GM19023 (cell line): ENCODE data around the gene PXDN.
"Not testable (repeated sequence)": the region's sequence is repeated elsewhere in the genome, so short reads cannot be mapped to it uniquely, and the experiment has no call there.

Source experiments
- ATAC-seq: cut with Tn5 transposase; IDR thresholded peaks from one replicate; pipeline ENCODE4 v1.9.1; 2021; ENCODE audit warnings: mild to moderate bottlenecking, moderate library complexity; ENCODE audit not compliant: unreplicated experiment

Gene PXDN

DNA sequence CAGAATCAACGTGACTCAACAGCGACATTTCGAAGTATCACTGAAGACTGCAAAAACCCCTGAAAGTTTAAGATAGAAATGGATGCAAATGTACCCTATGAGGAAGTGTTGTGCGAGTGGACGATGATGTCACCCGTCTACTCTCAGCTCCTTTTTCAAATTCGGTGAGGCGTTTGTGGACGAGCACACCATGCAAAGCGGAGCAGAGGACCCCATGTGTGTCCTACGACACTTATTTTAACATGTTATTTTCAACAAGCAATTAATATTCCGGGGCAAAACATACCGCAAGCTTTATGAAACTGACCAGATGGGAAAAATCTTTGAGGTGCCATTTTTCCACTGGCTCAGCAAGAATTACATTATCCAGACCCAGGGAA is 2.0 kb downstream of the PXDN start:
- no peak for ATAC-seq

DNA sequence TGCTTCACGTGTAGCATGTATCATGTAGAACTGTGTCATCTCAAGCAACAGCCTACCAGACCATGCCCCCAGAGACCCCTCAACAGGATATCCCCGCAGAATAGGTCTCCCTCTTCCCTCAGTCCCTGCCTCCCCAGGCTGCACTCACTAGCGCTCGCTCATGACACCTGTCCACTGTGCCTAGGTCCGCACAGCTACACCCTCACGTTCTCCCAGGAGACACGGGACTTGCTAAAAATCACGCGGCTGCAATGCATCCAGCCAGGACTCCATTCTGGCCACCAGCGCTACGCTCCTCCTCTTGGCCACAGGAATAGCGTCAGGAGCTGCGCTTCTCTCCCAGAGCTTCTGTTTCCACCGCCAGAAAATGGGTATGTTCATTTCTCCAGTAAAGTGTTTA is 2.5 kb downstream of the PXDN start:
- no peak for ATAC-seq

DNA sequence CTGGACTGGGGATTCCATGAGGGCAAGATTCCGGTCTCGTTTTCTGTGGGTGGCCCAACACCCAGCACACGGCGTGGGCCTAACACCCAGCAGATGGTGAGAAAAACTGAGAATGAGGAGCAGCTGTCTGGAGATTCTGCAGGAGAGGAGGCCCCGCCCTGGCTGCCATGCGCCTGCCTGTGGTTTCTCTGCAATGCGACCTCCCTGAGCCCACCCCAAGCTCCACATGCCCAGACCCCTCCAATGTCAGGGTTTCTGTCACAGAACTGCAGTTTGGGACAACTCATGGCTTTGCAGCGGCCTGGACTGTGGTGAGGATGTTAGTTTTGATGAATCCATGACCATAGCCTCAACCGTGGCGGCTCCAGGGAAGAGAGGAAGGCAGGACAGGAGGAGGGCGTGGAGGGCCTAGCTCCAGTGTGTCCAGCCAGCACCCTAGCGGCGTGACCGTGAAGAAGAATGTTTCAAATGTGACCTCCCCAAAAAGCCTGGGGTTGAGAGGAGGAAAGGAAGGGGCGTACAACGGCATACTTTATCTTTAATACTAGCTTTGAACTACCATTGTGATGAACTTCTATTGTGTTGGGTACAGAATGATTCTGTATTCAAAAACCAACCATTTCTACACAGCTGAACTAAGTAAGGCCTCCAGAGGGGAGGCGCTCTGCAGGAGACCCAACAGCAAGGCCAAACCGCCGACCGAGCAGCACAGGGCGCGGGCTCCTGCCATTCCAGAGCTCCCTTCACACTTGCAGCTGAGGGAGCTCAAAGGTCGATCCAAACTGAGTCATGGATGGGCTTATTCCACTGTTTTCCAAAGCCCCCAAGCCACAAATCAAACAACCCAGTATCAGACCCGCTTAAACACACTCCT is 3.4 kb downstream of the PXDN start:
- ATAC-seq, result no peak

DNA sequence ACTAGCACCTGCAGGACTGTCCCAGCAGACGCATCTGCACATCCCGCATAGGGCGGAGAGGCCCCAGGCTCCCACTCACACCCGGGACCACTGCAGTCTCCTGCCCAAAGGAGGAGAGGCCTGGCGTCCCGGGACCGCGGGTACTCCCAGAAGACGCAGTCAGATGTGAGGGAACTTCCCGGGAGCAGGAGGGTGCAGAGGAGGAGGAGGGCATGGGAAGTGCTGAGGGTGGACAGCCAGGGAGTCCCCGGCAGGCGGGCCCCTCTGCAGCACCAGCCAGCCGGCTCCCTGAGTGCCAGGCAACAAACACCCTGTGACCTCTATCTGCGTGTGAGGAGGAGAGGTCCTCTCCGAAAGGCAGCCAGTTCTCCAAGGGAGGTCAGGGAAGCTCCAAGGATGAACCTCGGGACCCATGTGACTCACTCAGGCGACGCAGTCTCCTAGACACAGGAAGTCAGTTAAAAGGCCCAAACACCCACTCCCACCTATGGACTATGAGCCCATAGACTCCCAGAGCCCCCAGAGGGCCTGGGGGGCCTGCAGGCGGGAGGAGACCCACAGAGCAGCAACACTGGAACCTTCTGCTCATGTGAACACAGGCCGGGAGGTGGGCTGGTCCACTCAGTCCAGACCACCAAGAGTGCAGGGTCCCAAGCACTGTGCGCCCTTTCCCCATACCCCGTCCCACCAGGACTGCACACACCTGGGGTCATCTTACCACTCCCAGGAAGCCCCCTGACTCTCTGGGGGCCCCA is 4.2 kb downstream of the PXDN start:
- ATAC-seq, result no peak

DNA sequence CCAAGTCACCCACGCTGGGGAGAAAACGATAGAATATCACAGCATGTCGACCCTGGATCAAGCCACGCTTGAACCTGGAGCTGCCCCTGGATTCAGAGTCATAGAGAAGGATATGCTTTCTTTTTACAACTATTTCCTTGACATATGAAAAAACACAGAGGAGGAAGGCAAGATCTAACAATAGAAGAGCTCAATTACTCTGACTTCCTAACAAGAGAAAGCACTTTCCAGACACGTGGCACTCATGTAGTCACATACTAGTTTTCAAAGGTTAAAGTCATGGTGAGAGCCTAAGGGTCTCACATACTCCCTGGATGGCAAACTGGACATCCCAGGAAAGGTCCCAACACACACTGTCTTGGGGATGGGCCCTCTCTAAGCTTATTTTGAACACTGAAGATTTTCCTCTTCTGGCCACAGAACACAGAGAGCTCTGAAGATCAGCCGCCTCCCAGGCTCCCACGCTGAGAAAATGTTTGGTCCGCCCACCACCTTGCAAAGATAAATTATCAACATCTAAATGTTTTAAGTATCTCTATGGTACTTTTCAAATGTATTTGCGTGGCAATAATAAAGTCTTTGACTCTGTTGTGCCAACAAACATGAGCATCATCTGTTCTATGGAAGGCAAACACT is 4.9 kb downstream of the PXDN start:
- ATAC-seq, result no peak

DNA sequence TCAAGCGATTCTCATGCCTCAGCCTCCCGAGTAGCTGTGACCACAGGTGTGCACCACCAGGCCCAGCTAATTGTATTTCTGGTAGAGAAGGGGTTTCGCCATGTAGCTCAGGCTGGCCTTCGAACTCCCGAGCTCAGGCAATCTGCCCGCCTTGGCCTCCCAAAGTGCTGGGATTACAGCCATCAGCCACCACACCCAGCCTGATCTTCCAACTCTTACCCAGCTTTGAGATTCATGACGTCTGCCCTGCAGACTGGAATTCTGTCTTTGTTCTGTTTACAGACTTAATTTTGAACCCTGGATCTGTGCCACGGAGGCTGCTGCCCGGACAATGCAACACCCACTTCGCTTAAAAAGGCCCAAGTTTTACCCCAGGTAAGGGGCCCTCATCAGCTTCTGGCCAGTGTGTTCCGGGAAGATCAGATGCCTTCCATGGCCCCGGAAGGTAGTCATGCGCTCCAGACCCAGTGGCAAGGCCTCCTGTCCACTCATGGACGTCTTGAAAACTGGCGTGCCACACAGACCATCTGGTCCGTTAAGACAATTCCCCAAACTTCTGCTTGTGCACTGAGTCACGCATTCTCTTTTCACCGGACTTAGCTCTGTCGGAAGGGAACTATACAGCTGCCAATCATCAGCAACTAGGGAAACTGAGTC is 5.5 kb downstream of the PXDN start:
- ATAC-seq, result no peak

DNA sequence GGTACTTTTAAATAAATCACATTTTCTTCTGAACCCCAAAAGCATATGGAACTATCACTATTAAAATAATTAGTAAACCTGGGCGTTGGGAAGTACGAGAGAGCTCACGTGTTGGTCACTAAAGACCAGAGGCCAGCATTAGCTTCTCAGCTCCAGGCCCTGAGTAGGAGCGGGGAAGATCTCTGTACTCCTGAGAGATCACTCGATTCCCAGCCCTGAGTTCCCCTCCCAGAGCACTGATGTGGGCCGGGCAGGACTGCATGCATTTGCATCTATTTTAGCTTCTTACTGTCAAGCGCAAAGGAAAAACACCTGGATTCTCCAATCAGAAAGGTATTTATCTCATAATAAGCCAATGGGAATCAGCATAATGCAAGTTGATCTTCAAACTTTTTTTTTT is 6.2 kb downstream of the PXDN start:
- ATAC-seq, result no peak

DNA sequence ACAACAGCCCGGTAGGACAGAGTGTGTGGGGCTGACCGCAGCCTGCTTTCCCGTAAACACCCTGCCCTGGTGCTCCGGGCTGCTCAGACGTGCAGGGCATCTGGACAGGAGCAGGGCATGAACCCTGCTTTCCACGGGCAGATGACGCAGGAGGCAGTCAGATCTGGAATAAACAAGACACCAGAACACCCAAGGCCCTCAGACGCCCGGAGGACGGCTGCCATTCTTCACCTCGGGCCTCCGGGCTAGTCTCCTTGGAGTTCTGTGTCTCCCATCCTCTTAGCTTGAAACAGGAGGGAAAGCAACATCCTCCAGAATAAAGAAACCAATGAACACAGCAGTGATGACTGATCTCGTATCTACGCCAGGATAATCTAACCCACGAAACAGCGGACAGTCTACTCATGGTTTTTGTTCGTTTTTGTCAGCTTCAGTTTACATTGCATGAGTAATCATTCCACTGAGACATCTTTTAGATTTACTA is 7.3 kb downstream of the PXDN start:
- ATAC-seq, result no peak

DNA sequence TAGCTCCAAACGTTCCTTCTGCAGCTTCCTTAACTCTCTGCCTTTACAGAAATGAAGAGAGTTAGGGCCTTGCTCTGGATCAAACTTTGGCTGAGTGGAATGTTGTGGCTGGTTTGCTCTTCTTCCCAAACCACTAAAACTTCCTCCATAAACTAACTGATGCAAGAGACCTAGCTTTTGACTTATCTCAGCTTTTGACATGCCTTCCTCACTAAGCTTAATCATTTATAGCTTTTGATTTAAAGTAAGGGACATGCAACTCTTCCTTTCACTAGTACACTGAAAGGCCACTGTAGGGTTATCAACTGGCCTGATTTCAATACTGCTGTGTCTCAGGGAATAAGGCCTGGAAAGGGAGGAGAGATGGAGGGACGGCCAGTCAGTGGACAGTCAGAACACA is 8.3 kb downstream of the PXDN start:
- no peak for ATAC-seq

DNA sequence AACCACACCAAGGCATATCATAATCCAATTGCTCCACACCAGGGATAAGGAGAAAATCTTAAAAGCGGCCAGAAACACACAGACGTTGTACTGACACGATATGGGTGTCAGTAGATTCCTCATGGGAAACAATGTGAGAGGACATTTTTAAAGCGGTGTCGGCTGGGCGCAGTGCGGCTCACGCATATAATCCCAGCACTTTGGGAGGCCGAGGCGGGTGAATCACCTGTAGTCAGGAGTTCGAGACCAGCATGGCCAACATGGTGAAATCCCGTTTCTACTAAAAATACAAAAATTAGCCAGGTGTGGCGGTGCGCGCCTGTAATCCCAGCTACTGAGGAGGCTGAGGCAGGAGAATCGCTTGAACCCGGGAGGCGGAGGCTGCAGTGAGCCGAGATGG is 11.0 kb downstream of the PXDN start:
- ATAC-seq, result not testable (repeated sequence)

DNA sequence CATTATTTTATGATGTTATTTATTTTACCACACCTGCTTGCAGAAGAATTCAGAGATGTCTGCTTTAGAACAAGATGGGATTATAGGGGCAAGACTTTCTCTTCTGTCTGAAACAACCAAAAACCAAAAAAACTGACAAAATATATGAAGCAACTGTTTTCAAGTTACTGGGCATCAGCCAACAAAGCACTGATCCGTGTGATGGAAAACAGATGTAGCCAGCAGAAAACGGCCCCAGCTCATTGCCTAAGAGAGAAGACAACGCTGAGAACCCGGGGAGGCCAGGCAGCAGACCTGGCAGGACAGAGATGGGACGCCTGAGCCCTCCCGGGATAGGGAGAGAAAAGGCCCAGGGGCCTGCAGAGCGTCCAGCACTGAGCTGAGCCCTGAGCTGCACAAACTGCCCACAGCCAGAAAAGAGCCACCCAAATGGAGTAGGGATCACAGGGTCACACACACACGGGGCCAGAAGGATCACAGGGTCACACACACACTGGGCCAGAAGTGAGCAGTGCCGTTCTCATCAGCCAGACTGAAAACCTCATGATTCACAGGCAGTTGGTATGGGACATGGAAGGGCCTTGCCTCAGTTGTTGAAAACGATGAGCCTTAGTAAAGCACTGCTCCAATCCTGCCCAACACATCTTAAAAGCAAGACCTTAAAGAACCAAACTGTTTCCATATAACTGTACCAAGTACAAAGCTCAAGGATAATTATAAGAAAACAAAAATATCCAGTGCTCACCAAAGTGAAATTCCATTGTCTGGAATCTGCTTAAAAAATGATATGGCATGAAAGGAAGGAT is 12.1 kb downstream of the PXDN start:
- ATAC-seq, result no peak

DNA sequence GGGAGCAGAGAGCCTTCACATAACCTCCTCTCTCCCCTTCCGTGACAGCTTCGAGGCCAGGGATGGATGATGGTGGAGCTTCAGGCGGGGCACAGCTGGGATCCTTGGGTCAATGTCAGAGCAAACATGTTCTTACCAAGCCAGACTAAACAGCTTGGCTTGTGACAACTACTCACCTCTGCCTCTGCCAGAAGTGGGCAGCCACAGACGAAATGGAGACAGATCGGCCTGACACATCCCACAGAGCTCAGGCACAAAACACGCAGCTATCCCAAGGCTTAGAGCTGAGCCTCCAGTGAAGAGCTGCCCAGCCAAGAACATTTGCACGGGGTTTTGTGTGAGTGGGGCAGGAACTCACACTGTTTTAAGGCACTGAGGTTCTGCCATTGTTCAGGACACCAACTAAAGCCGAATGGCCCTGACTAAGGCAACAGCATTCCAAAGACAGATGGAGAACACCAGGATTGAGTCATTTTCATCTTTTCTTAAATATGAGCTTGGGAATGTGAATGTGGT is 12.8 kb downstream of the PXDN start:
- no peak for ATAC-seq

DNA sequence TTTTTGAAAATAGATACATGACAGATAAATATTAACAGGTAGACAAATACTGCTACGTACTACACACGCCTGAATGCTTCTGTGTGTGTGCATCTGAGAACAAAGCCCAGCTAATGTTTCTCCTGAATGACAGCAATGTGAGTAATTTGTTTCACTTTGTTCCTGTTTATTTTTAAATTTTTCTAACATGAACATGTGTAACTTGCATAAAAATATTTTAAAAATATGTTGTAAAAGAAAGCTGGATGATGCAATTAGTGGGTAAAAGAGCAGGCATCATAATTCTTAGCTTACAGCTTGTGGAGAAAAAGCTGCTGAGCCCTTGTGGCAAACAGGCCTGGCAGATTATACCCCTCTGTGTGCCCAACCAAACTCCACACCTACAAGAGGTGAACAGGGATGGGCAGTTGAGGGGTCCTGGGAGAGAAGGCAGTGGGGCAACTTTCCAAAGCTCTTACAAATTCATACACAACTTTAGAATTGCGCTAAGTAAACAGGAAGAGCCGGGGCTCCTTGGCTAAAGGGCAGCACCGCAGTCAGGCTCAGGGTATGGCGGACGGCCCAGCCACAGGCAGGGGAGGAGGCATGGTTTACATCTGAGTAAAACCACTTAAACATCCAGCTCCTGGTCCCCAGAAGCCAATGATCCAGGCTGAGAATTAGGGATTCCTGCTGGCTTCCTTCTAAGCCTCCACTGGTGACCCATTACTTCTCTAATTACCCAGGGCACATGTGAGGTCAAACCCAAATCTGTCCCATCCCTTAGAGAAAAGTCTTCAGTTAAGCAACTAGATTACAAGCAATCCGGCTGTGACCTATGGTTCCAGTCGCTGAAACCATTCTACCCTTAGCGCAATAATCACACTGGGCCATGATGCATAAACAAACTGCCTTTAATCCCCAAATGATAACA is 14.0 kb downstream of the PXDN start:
- ATAC-seq, result no peak

DNA sequence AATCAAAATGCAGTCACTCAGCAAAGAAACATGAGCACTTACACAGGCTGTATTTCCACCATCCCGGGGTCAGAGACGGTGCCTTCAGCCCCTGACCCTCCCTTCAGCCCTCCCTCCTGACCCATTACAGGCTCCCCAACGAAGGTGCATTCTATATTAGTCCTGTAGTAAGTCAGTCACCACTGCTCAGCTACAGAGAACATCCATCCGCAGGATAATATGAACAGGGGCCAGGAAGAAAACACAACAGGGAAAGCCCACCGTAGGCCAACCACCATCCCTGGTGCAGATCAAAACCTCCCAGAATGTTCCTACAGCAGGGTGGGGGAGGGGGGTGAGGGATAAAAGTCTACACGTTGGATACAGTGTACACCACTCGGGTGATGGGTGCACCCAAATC is 15.1 kb downstream of the PXDN start:
- no peak for ATAC-seq

DNA sequence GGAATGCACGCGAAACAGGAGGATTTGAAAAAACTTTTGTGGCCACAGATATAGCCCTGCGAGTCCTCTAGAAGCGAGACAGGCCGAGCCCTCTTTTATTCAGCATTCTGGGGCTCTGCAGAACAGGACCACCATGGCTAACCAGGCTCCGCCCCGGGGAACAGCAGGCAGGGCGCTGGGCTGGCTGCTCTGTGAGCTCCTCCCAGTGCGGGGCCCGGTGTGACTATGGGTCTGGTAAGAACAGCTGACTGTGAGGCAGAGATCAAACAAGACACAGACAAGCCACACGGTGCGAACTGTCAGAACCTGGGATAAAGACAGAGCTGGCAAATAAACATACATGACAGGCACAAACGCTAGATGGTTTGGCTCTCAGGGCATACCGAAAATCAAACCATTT is 15.5 kb downstream of the PXDN start:
- no peak for ATAC-seq

DNA sequence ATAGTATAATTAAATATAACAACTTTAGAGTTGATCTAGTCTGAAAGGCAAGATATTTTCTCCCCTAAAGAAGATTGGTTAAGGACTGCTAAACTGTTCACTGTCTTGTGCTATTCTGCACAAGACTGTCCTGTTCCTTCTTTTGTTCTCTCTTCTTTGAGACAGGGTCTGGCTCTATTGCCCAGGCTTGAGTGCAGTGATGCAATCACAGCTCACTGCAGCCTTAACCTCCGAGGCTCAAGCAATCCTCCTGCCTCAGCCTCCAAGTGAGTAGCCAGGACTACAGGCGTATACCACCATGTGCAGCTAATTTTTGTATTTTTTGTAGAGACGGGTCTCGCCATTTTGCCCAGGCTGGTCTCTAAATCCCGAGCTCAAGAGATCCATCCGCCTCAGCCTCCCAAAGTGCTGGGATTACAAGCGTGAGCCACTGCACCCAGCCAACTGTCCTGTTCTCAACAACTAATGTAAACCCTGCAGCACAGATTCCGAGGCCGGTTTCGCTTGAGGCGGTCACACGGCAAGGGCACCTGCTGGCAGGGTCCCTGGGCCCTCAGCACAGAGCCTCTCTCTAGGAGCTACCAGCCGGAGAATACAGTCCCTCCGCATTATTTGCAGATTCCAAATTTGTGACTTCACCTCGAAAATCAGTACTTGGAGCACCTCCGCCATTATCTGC is 16.4 kb downstream of the PXDN start:
- no peak for ATAC-seq

DNA sequence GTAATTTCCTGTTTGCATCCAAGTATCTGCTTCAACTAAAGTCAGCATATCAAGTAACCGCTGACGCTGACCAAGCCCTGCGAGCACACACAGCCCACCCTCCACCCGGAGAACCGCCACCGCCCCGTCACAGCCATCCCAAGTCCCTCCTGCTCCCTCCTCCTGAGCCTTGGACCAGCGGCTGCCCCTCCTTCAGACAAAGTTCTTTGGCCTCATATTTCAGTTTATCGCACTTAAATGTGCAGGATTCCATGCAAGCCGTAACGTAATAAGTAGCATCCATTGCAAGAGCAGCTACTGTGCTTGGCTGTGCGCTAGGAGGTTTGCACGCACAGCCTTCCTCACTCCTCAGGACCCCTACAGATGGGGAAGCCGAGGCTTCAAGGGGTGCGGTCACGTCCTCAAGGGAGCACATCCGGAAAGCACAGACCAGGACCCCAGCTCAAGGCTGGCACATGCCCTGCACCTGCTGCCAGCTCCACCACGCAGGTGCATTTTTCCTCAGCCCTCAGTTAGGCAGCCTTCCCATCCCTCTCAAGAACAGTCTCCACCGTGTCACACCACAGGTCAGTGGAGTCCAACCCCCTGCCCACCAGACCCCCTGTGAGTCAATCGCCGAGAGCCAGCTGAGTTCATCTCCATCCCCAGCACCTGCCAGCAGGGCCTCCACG is 17.1 kb downstream of the PXDN start:
- no peak for ATAC-seq

DNA sequence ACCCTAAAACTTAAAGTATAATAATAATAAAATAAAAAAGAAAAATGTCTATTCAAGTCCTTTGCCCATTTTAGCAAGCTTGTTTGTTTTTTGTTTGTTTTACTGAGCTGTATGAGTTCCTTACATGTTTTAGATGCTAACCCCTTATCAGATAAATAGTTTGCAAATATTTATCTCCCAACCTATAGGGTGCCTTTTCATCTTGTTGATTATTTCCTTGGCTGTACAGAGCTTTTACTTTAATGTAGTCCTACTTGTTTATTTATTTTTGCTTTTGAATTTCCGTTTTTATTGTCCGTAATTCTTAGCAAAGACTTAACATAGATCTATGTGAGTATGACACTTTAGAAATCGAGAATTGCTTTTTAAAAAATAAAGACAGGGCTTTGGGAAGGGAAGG is 17.8 kb downstream of the PXDN start:
- no peak for ATAC-seq
